ENCODE data around the gene PKD1.

The PKD1 gene

GRCh38 chr16:2062801-2063200, 72.9 kb downstream of the PKD1 start:
- no peak overlapping the region for H3K9ac ChIP-seq (ENCODE audit: low read depth in 1 of 2, low read length in 2 of 2)
- no peak overlapping the region for H3K4me3 ChIP-seq (ENCODE audit: low read length in 2 of 2)
- H3K27ac ChIP-seq (ENCODE audit: low read depth in 2 of 2, low read length in 2 of 2): no peak overlapping the region
- H3K36me3 ChIP-seq (ENCODE audit: control insufficient read depth in 2 of 2, insufficient read depth in 2 of 2, low read length in 2 of 2): peaks cover 54% of the 10 kb centered on the region in 2 donors
- no peaks in the 10 kb centered on the region for H3K9me3 ChIP-seq (ENCODE audit: control insufficient read depth in 2 of 2, low read length in 2 of 2)
- H3K4me1 ChIP-seq (ENCODE audit: control insufficient read depth in 2 of 2, insufficient read depth in 2 of 2, low read length in 2 of 2): no peaks in the 10 kb centered on the region
- no peaks in the 10 kb centered on the region for H3K27me3 ChIP-seq (ENCODE audit: control insufficient read depth in 2 of 2, insufficient read depth in 2 of 2, low read length in 2 of 2)

GRCh38 chr16:2061526-2061925, 74.2 kb downstream of the PKD1 start:
- no peaks in the 10 kb centered on the region for H3K4me1 ChIP-seq (ENCODE audit: control insufficient read depth in 2 of 2, insufficient read depth in 2 of 2, low read length in 2 of 2)
- no peak overlapping the region for H3K9ac ChIP-seq (ENCODE audit: low read depth in 1 of 2, low read length in 2 of 2)
- H3K9me3 ChIP-seq (ENCODE audit: control insufficient read depth in 2 of 2, low read length in 2 of 2): no peaks in the 10 kb centered on the region
- H3K36me3 ChIP-seq (ENCODE audit: control insufficient read depth in 2 of 2, insufficient read depth in 2 of 2, low read length in 2 of 2): peaks cover 56 to 57% of the 10 kb centered on the region in 2 donors
- no peak overlapping the region for H3K4me3 ChIP-seq (ENCODE audit: low read length in 2 of 2)
- H3K27ac ChIP-seq (ENCODE audit: low read depth in 2 of 2, low read length in 2 of 2): no peak overlapping the region
- no peaks in the 10 kb centered on the region for H3K27me3 ChIP-seq (ENCODE audit: control insufficient read depth in 2 of 2, insufficient read depth in 2 of 2, low read length in 2 of 2)

DNA sequence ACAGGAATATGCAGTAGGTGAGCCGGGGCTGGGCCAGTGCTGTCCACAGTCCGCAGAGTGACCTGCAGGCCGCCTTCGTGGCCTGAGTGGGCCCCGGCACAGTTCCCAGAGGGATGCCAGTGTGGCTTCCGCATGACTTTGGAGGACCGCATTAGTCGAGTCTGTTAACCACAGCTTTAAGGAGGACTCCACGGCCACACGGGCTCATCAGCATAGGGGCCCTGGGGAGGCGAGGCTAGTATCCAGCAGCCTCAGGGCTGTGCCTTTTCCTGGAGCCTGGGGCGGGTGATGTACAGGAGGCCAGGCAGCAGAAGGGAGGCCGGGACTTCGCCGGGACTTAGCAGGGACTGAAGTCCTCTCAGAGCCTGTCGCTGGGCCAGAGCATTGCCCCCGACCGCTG, 74.7 kb downstream of the PKD1 start:
- Histone ChIP-seq H3K4me3 (ENCODE audit: low read length in 2 of 2) (no peak overlapping the region), H3K9me3 (ENCODE audit: control insufficient read depth in 2 of 2, low read length in 2 of 2) (no peaks in the 10 kb centered on the region), H3K9ac (ENCODE audit: low read depth in 1 of 2, low read length in 2 of 2) (no peak overlapping the region), H3K27ac (ENCODE audit: low read depth in 2 of 2, low read length in 2 of 2) (no peak overlapping the region), H3K36me3 (ENCODE audit: control insufficient read depth in 2 of 2, insufficient read depth in 2 of 2, low read length in 2 of 2) (peaks cover 54 to 57% of the 10 kb centered on the region in 2 donors), H3K27me3 (ENCODE audit: control insufficient read depth in 2 of 2, insufficient read depth in 2 of 2, low read length in 2 of 2) (no peaks in the 10 kb centered on the region), H3K4me1 (ENCODE audit: control insufficient read depth in 2 of 2, insufficient read depth in 2 of 2, low read length in 2 of 2) (no peaks in the 10 kb centered on the region)

DNA sequence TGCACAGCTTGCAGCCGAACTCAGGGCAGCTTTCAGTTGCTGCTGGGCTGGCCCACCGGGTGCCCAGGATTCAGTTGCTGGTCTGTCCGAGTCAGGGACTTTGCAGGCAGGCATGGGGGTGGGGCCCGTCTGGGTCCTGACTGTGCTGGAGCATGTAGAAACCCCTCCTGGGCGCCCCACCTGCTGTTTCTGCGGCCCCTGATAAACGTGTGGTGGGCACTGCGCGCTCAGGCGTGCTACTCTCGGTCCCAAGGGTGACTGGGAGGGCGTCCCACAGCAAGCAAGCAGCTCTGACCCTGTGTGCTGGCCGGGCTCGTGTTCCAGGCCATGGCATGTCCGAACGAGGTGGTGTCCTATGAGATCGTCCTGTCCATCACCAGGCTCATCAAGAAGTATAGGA, 75.4 kb downstream of the PKD1 start:
- Histone ChIP-seq H3K36me3 (ENCODE audit: control insufficient read depth in 2 of 2, insufficient read depth in 2 of 2, low read length in 2 of 2) (peaks cover 47 to 50% of the 10 kb centered on the region in 2 donors), H3K4me3 (ENCODE audit: low read length in 2 of 2) (no peak overlapping the region), H3K27me3 (ENCODE audit: control insufficient read depth in 2 of 2, insufficient read depth in 2 of 2, low read length in 2 of 2) (no peaks in the 10 kb centered on the region), H3K9ac (ENCODE audit: low read depth in 1 of 2, low read length in 2 of 2) (no peak overlapping the region), H3K9me3 (ENCODE audit: control insufficient read depth in 2 of 2, low read length in 2 of 2) (no peaks in the 10 kb centered on the region), H3K4me1 (ENCODE audit: control insufficient read depth in 2 of 2, insufficient read depth in 2 of 2, low read length in 2 of 2) (peaks cover 0 to under 1% of the 10 kb centered on the region in 2 donors), H3K27ac (ENCODE audit: low read depth in 2 of 2, low read length in 2 of 2) (no peak overlapping the region)

- Histone ChIP-seq H3K9ac (ENCODE audit: low read depth in 1 of 2, low read length in 2 of 2) (no peak overlapping the region), H3K4me3 (ENCODE audit: low read length in 2 of 2) (no peak overlapping the region), H3K27me3 (ENCODE audit: control insufficient read depth in 2 of 2, insufficient read depth in 2 of 2, low read length in 2 of 2) (no peaks in the 10 kb centered on the region), H3K36me3 (ENCODE audit: control insufficient read depth in 2 of 2, insufficient read depth in 2 of 2, low read length in 2 of 2) (peaks cover 39 to 43% of the 10 kb centered on the region in 2 donors), H3K9me3 (ENCODE audit: control insufficient read depth in 2 of 2, low read length in 2 of 2) (no peaks in the 10 kb centered on the region), H3K27ac (ENCODE audit: low read depth in 2 of 2, low read length in 2 of 2) (no peak overlapping the region), H3K4me1 (ENCODE audit: control insufficient read depth in 2 of 2, insufficient read depth in 2 of 2, low read length in 2 of 2) (peaks cover 8 to 14% of the 10 kb centered on the region in 2 donors)
These were observed 76.8 kb downstream of the PKD1 start for GRCh38 chr16:2058872-2059271.

DNA sequence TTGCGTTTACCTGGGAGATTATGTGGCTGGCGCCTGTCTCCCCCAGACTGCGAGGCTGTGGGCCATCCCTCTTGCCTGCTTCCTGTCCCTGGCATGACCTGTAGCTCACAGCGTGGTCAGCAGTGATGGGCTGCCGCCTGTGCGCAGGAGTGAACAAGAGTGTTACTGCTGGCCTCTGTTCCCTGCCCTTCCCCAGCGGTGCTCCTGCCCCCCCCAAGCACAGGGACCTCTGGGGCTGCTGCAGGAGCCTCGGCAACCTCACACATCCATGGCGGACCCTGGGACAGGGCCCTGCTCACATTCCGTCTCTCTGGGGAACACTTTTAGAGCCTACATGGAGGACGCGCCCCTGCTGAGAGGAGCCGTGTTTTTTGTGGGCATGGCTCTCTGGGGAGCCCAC, 77.3 kb downstream of the PKD1 start:
- Histone ChIP-seq H3K4me1 (ENCODE audit: control insufficient read depth in 2 of 2, insufficient read depth in 2 of 2, low read length in 2 of 2) (peaks cover 8 to 14% of the 10 kb centered on the region in 2 donors), H3K9ac (ENCODE audit: low read depth in 1 of 2, low read length in 2 of 2) (no peak overlapping the region), H3K4me3 (ENCODE audit: low read length in 2 of 2) (no peak overlapping the region), H3K27ac (ENCODE audit: low read depth in 2 of 2, low read length in 2 of 2) (no peak overlapping the region), H3K36me3 (ENCODE audit: control insufficient read depth in 2 of 2, insufficient read depth in 2 of 2, low read length in 2 of 2) (peaks cover 42 to 43% of the 10 kb centered on the region in 2 donors), H3K27me3 (ENCODE audit: control insufficient read depth in 2 of 2, insufficient read depth in 2 of 2, low read length in 2 of 2) (no peaks in the 10 kb centered on the region), H3K9me3 (ENCODE audit: control insufficient read depth in 2 of 2, low read length in 2 of 2) (no peaks in the 10 kb centered on the region)

GRCh38 chr16:2057438-2057837, 78.3 kb downstream of the PKD1 start:
- H3K36me3 ChIP-seq (ENCODE audit: control insufficient read depth in 2 of 2, insufficient read depth in 2 of 2, low read length in 2 of 2): peaks cover 39 to 44% of the 10 kb centered on the region in 2 donors
- H3K27ac ChIP-seq (ENCODE audit: low read depth in 2 of 2, low read length in 2 of 2): no peak overlapping the region
- H3K4me3 ChIP-seq (ENCODE audit: low read length in 2 of 2): no peak overlapping the region
- no peak overlapping the region for H3K9ac ChIP-seq (ENCODE audit: low read depth in 1 of 2, low read length in 2 of 2)
- H3K9me3 ChIP-seq (ENCODE audit: control insufficient read depth in 2 of 2, low read length in 2 of 2): no peaks in the 10 kb centered on the region
- no peaks in the 10 kb centered on the region for H3K27me3 ChIP-seq (ENCODE audit: control insufficient read depth in 2 of 2, insufficient read depth in 2 of 2, low read length in 2 of 2)
- H3K4me1 ChIP-seq (ENCODE audit: control insufficient read depth in 2 of 2, insufficient read depth in 2 of 2, low read length in 2 of 2): peaks cover 8 to 14% of the 10 kb centered on the region in 2 donors

DNA sequence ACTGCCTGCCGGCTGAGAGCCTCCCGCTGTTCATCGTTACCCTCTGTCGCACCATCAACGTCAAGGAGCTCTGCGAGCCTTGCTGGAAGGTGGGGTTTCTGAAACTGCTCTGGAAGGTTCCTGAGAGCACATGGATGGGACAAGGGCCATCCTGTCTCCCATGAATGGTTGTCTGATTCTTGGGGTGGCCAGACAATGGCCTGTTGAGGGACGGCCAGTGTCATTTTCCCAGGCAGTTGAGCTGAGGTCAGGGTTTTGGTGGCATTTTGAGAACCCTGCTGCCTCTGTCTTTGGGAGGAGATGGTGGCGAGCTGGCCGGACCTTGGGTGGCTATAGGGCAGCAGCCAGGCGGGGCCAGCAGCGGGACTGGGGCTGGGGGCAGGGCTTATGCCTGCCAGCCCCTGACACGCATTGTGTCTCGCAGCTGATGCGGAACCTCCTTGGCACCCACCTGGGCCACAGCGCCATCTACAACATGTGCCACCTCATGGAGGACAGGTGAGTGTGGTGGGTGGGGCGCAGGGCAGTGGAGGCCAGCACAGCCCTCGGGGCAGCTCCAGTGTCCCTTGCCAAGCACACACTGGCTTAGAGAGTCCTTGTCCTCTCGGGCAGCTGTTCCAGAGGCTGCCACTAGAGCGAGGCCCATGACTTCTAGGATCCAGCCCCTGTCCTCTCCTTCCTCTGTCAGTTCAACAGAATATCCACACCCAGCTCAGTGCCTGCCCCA, 78.9 kb downstream of the PKD1 start:
- no peak overlapping the region for H3K9ac ChIP-seq (ENCODE audit: low read depth in 1 of 2, low read length in 2 of 2)
- H3K27ac ChIP-seq (ENCODE audit: low read depth in 2 of 2, low read length in 2 of 2): no peak overlapping the region
- peaks cover 40 to 44% of the 10 kb centered on the region in 2 donors for H3K36me3 ChIP-seq (ENCODE audit: control insufficient read depth in 2 of 2, insufficient read depth in 2 of 2, low read length in 2 of 2)
- H3K9me3 ChIP-seq (ENCODE audit: control insufficient read depth in 2 of 2, low read length in 2 of 2): no peaks in the 10 kb centered on the region
- no peak overlapping the region for H3K4me3 ChIP-seq (ENCODE audit: low read length in 2 of 2)
- peaks cover 8 to 14% of the 10 kb centered on the region in 2 donors for H3K4me1 ChIP-seq (ENCODE audit: control insufficient read depth in 2 of 2, insufficient read depth in 2 of 2, low read length in 2 of 2)
- no peaks in the 10 kb centered on the region for H3K27me3 ChIP-seq (ENCODE audit: control insufficient read depth in 2 of 2, insufficient read depth in 2 of 2, low read length in 2 of 2)

DNA sequence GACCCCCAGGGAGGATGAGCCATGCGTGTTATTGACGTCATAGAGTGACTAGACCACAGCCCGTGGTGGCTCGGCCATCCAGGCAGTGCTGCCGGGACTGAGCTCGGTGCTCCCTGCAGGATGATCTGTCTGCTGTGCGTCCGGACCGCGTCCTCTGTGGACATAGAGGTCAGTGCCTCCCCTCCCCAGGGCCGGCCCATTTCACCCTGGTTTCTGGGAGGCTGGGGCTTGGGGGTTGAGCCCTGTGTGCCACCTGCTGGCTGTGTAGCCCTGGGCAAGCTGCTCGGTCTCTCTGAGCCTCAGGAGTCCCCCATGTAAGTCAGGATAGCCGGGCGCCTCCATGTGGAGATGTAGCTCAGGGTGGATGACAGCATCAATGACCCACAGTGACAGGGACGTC, 79.6 kb downstream of the PKD1 start:
- Histone ChIP-seq H3K9ac (ENCODE audit: low read depth in 1 of 2, low read length in 2 of 2) (no peak overlapping the region), H3K36me3 (ENCODE audit: control insufficient read depth in 2 of 2, insufficient read depth in 2 of 2, low read length in 2 of 2) (peaks cover 36 to 43% of the 10 kb centered on the region in 2 donors), H3K4me1 (ENCODE audit: control insufficient read depth in 2 of 2, insufficient read depth in 2 of 2, low read length in 2 of 2) (peaks cover 8 to 14% of the 10 kb centered on the region in 2 donors), H3K27ac (ENCODE audit: low read depth in 2 of 2, low read length in 2 of 2) (no peak overlapping the region), H3K27me3 (ENCODE audit: control insufficient read depth in 2 of 2, insufficient read depth in 2 of 2, low read length in 2 of 2) (no peaks in the 10 kb centered on the region), H3K4me3 (ENCODE audit: low read length in 2 of 2) (no peak overlapping the region), H3K9me3 (ENCODE audit: control insufficient read depth in 2 of 2, low read length in 2 of 2) (no peaks in the 10 kb centered on the region)

DNA sequence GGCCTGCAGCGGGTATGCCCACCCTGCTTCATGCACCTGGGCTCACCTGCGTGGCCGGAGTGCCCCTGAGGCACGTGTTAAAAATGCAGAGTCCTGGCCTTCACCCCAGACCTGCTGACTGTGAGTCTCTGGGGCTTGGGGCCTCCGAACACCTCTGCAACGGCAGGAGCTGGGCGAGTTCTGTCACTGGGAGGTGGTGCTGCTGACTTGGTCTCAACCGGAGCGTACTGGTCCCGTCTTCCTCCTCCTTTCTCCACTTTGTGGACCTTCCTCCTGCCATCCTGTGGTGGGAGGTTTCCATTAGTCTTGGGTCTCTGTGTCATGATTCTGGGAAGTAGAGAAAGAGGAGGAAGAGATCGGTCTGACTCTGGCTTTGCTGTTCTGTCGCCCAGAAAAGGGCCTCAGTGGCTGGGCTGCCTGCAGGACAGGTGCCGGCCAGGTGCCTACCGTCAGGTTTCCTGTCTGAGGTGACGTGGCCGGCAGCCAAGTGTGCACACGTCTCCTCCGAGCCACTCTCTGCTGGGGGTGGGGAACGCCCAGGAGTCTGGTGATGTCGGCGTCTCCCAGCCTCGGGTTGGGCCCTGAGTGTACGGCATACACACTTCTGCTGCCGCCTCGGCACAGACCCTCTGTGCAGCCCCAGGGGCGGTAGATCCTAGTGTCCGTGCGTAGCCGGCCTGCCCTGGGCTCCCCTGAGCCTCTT, 81.0 kb downstream of the PKD1 start:
- Histone ChIP-seq H3K4me1 (ENCODE audit: control insufficient read depth in 2 of 2, insufficient read depth in 2 of 2, low read length in 2 of 2) (peaks cover 8 to 14% of the 10 kb centered on the region in 2 donors), H3K9me3 (ENCODE audit: control insufficient read depth in 2 of 2, low read length in 2 of 2) (no peaks in the 10 kb centered on the region), H3K9ac (ENCODE audit: low read depth in 1 of 2, low read length in 2 of 2) (peak overlapping the region; percentile 20 to 77), H3K4me3 (ENCODE audit: low read length in 2 of 2) (peak overlapping the region; percentile 0 to 9), H3K36me3 (ENCODE audit: control insufficient read depth in 2 of 2, insufficient read depth in 2 of 2, low read length in 2 of 2) (peaks cover 27 to 40% of the 10 kb centered on the region in 2 donors), H3K27ac (ENCODE audit: low read depth in 2 of 2, low read length in 2 of 2) (peak overlapping the region; percentile 64 to 85), H3K27me3 (ENCODE audit: control insufficient read depth in 2 of 2, insufficient read depth in 2 of 2, low read length in 2 of 2) (no peaks in the 10 kb centered on the region)
